CD4-positive, alpha-beta T cell treated with Interleukin-21 for 1 hour (primary cell): Measurements from ENCODE around the gene CLIC5.

Source experiments
- DNase-seq: peaks from one replicate; pipeline ENCODE4 v3.0.0-alpha.2; 2020

CLIC5 gene

GRCh38 chr6:45990162-45990561, 25.5 kb downstream of the CLIC5 start:
- DNase-seq = no peak

DNA sequence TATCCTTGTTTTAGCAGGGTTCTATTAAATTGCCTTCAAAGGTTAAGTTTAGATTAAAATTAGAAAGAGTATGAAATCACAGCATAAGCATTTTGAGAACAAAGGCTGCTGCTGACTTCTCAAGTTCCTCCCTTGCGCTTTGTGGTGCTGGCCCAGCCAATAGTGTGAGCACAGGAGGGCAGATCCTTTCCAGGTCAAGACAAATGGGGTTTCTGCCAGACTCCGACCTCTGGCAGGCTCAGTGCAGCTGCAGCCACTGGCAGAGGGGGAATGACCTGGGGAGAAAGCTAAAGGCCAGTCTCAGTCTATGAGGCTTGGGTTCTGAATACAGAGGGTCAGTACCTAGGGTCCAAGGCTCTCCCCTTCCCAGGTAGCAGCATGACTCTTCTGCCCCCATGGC, 27.0 kb downstream of the CLIC5 start:
- DNase-seq = no peak

GRCh38 chr6:45987856-45988255, 27.8 kb downstream of the CLIC5 start:
- no peak for DNase-seq

- no peak for DNase-seq
Observed at GRCh38 chr6:45986746-45987274, 28.9 kb downstream of the CLIC5 start.

GRCh38 chr6:45984788-45985425, 30.8 kb downstream of the CLIC5 start:
- DNase-seq = no peak

GRCh38 chr6:45984347-45984746, 31.3 kb downstream of the CLIC5 start:
- no peak for DNase-seq

- no peak for DNase-seq
Observed at GRCh38 chr6:45983062-45983461, 32.6 kb downstream of the CLIC5 start.

- no peak for DNase-seq
Observed at GRCh38 chr6:45982280-45983036, 33.2 kb downstream of the CLIC5 start.

DNA sequence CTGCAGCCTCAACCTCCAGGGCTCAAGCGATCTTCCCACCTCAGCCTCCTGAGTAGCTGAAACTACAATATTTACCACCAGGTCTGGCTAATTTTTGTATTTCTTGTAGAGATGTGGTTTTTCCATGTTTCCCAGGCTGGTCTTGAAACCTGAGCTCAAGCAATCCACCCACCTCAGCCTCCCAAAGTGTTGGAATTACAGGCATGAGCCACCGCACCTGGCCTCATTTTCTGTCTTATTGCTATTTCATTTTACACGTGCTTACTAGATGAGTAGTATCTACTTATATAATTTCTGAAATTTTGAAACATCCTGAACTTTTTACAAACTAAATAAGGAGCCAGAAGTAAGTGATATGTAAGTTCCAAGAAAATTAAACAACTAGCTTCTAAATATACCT, 34.6 kb downstream of the CLIC5 start:
- no peak for DNase-seq

GRCh38 chr6:45979311-45979710, 36.3 kb downstream of the CLIC5 start:
- DNase-seq = no peak

GRCh38 chr6:45974596-45974995, 41.1 kb downstream of the CLIC5 start:
- DNase-seq = no peak

DNA sequence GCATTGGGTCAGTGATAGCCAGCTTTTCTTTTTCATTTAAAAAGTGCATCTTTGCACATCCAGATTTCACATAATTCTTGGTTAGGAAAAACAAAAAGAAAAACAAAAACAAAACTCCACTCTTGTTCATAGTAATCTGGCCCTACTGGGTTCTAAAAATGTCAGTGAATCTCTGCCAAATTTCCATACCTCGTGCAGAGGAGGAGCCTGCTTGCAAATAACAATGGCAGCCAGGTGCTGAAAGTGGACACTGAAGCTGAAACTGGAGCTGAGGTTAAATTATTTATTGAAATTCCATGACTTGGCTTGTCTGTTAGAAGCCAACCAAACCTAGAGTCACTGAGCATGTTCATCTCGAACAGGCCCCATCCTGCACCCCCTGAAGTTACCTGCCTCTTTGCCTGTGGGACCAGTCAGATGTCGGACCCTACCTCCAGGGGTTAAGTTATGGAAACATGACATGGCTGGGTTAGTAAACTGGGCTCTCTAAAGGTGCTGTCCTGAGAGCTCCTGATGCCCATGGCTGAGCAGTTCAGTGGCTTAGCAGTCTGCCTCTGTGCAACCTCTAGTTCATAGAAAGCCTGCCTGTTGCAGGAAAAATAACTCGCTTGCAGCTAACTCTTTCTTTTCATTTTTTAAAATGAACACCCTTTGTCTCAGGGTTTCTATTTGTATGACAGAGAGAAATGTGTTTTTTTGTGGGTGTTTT, 42.7 kb downstream of the CLIC5 start:
- DNase-seq = no peak

GRCh38 chr6:45971287-45971686, 44.4 kb downstream of the CLIC5 start:
- DNase-seq = no peak

- no peak for DNase-seq
Observed at GRCh38 chr6:45970326-45970725, 45.3 kb downstream of the CLIC5 start.

DNA sequence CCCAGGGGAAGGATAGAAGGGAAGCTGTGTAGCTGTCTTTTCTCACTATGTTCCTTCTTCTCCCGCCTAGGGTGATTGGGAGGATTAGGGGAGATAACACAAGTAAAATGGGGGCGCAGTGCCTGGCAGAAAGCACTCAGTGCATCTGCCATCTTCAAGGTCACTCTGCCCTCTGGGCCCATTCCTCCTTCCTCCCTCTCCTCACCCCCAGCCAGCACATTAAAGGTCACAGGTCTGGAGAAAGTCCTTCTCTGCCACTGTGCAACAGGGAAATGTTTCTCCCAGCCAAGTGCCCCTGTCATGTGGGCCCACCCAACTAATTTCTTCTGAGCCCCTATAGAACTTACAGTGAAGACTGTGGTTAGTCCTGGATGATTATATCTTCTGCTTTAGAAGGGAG, 45.8 kb downstream of the CLIC5 start:
- DNase-seq = no peak

GRCh38 chr6:45969026-45969425, 46.6 kb downstream of the CLIC5 start:
- DNase-seq = no peak

GRCh38 chr6:45967363-45967762, 48.3 kb downstream of the CLIC5 start:
- DNase-seq = no peak

DNA sequence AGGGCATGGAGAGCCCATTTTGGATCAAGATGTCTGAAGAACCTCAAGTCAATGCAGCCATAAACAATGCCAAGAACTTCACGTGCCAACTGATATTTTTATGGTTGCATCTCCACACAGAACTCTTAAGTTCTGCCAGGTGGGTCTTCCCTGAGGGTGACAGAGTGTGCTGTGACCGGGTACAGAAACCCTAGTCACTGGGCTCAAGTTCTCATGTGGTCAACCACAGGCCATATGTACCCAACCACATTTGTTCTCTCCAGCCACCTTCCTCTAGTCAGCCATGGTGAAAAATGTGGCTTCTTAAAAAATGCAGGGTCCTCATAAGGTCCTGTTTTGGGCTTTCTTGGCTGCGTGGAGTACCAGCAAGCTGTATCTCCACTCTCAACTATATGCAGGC, 48.9 kb downstream of the CLIC5 start:
- DNase-seq = no peak

GRCh38 chr6:45966340-45966739, 49.3 kb downstream of the CLIC5 start:
- no peak for DNase-seq

DNA sequence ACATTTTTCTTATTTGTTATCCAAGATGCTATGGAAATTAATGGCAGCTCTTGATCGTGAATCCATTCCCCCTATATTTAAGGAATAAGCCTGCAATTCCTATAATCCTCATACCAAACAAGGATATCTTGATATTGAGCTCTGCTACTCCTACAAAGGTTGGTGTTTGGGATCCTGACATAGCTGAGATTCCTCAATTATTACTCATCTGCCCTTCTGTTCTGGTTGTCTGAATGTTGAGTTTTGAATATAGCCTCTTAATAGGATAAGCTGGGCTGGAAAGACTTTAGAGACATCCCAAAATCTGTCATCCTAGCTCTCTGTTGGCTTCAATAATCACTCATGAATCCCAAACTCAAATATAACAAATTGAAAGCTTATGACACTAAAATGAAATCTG, 49.9 kb downstream of the CLIC5 start:
- DNase-seq = no peak

- no peak for DNase-seq
Observed at GRCh38 chr6:45965007-45965406, 50.7 kb downstream of the CLIC5 start.

- no peak for DNase-seq
Observed at GRCh38 chr6:45964300-45964699, 51.4 kb downstream of the CLIC5 start.

DNA sequence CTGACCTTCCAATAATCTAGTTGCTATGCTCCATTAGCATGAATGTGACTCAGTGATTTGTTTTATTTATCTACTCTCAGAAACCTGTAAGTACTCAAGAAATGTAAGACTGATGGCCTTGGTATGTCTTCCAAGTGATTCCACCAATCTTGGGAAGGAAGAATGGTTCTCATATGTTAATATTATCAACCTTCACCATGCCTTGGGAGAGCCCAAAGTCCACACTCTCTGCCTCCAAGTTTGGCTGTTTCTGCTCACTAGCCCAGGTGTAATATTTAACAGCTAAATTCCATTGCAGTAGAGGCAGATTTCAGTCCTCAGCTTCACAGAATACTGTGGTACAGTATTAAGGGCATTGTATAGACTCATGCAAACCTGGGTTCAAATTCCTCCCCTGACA, 51.8 kb downstream of the CLIC5 start:
- DNase-seq = no peak

DNA sequence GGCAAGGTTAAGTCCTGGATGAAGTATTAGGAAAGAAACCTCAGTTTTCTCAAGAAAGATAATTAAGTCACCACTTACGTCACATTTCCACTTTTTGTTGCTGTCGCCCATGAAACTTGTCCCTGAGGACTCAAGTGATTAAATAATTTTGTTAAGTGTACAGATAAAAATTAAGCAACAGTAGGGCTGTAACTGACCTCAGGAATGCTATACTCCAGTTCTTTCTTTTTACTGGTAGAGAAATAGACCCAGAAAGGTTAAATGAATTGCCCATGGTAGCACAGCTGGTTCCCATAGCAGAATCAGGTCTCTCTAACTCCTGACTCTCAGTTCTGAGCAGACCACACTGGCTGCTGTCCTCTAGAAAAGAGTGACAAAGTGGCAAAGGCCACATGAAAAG, 54.5 kb downstream of the CLIC5 start:
- DNase-seq = no peak
